ENCODE results near the gene AVPR2.

DNA sequence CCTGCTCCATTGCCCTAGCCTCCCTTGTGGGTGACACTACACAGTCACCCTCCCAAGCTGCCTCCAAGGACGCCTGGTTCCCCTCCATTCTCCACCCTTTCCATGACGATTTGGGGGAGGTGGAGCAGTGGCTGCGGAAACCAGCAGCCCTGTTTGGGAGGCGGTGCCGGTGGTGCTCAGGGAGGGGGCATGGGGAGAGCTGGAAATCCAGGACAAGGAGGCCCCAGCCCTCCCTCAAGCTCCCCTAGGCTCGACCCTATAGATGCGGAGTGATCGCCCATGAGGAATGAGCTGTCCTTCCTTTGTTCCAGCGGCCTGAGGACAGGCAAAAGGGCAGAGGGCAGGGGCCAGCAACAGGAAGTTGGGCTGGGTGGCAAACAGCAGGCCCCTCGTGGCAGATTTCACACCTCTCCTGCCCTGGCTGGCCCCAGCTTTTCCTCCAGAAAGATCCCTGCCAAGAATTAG is 43.6 kb downstream of the AVPR2 start:
- TF ChIP-seq POLR2A (IDR thresholded peaks at IDR 0.05; ENCODE audit: low read length) = no peak
- no peak for TF ChIP-seq GATA1 (IDR thresholded peaks at IDR 0.05; ENCODE audit: low read depth, low read length)
